Common myeloid progenitor, CD34-positive (primary cell): Measurements from ENCODE around the gene DIAPH3.

Source experiments
- CTCF ChIA-PET: fragments of 350-600 bp; sonication (Branson Sonifier 250); formaldehyde crosslinking; loops from one replicate; lab custom pipeline; 2021; ENCODE audit warnings: antibody characterized with exemption; lab: Charles Lee
- POLR2A ChIA-PET: fragments of 350-600 bp; sonication (Branson Sonifier 250); formaldehyde crosslinking; loops from one replicate; lab custom pipeline; 2021; ENCODE audit warnings: antibody characterized with exemption; lab: Charles Lee
- DNase-seq, 3 donors: peaks; one replicate each; pipeline versions ENCODE4 v3.0.0 to v3.0.0-alpha.2; 2013
- H3K27ac ChIP-seq, 2 experiments: 1 replicate in 1 of 2; 2 replicates in 1 of 2; pipeline ENCODE4 v1.7.0; 2013; ENCODE audit warnings: inconsistent platforms in 2 of 2, low read length in 2 of 2, mild to moderate bottlenecking in 2 of 2, low read depth in 1 of 2, moderate library complexity in 1 of 2; ENCODE audit not compliant: severe bottlenecking in 2 of 2, insufficient read depth in 1 of 2, poor library complexity in 1 of 2
- H3K27me3 ChIP-seq, 5 experiments: replicated peaks in 2 of 5; 1 replicate in 3 of 5; 2 replicates in 2 of 5; pipeline versions ENCODE4 v1.6.1 to v1.7.0; 2013; ENCODE audit warnings: low read length in 4 of 5, mild to moderate bottlenecking in 2 of 5, moderate library complexity in 2 of 5, inconsistent platforms in 1 of 5; ENCODE audit not compliant: insufficient read depth in 5 of 5, control insufficient read depth in 4 of 5
- H3K36me3 ChIP-seq, 4 experiments: 1 replicate in 2 of 4; 2 replicates in 2 of 4; pipeline versions ENCODE4 v1.6.1 to v1.7.0; 2013; ENCODE audit warnings: low read length in 3 of 4, control low read depth in 1 of 4, mild to moderate bottlenecking in 1 of 4; ENCODE audit not compliant: control insufficient read depth in 4 of 4, insufficient read depth in 4 of 4
- H3K4me1 ChIP-seq, 4 experiments: 1 replicate in 3 of 4; 2 replicates in 1 of 4; pipeline versions ENCODE4 v1.6.1 to v1.7.1; 2013; ENCODE audit warnings: low read length in 3 of 4, mild to moderate bottlenecking in 3 of 4, control low read depth in 1 of 4, inconsistent platforms in 1 of 4, moderate library complexity in 1 of 4; ENCODE audit not compliant: control insufficient read depth in 4 of 4, insufficient read depth in 4 of 4; ENCODE audit errors: control extremely low read depth in 1 of 4
- H3K4me3 ChIP-seq, 7 experiments: 1 replicate in 4 of 7; 2 replicates in 3 of 7; pipeline versions ENCODE4 v1.5.1 to v1.7.0; 2013; ENCODE audit warnings: mild to moderate bottlenecking in 7 of 7, low read length in 6 of 7, moderate library complexity in 6 of 7, inconsistent platforms in 2 of 7, low read depth in 2 of 7, control low read depth in 1 of 7; ENCODE audit not compliant: insufficient read depth in 4 of 7, control insufficient read depth in 1 of 7; ENCODE audit errors: extremely low read depth in 1 of 7
- H3K9me3 ChIP-seq, 5 experiments: 1 replicate in 4 of 5; 2 replicates in 1 of 5; pipeline versions ENCODE4 v1.6.1 to v1.7.1; 2013; ENCODE audit warnings: low read length in 4 of 5, mild to moderate bottlenecking in 2 of 5, inconsistent platforms in 1 of 5, low read depth in 1 of 5, moderate library complexity in 1 of 5; ENCODE audit not compliant: control insufficient read depth in 4 of 5, insufficient read depth in 2 of 5; ENCODE audit errors: control extremely low read depth in 1 of 5
- WGBS: methylation state at CpG from one replicate; pipeline ENCODE4 v1.1.5; 2013; ENCODE audit not compliant: insufficient coverage; 5-methylcytosine and 5-hydroxymethylcytosine counted together

Gene DIAPH3

DNA sequence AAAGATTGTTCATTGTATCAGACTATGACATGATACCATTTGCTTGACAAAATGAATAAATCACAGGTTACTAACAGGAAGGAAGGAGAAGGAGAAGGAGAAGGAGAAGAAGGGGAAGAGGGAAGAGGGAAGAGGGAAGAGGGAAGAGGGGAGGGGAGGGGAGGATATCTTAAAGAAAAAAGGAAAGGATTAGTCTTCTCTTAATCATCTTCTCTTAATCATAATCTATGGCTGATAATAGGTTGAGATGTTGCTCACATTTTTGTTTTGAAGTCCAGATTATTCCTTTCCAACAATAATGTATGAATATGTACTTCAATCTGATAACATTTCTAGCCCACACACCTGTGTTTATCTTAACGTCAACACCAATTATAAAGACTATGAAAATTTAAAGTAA lies 25.1 kb downstream of the DIAPH3 start:
- H3K27me3 ChIP-seq: no peaks in the 10 kb centered on the region
- POLR2A ChIA-PET: no interaction called here
- no peak for DNase-seq
- H3K27ac ChIP-seq: no peak overlapping the region
- no peak overlapping the region for H3K4me3 ChIP-seq
- no CpG with 5 or more reads among the region's 1 CpG for WGBS
- no peaks in the 10 kb centered on the region for H3K9me3 ChIP-seq
- CTCF ChIA-PET: no interaction called here
- peaks cover 0 to 3% (median 0%) of the 10 kb centered on the region in 4 experiments for H3K4me1 ChIP-seq
- peaks cover 0 to 10% (median under 1%) of the 10 kb centered on the region in 4 experiments for H3K36me3 ChIP-seq

DNA sequence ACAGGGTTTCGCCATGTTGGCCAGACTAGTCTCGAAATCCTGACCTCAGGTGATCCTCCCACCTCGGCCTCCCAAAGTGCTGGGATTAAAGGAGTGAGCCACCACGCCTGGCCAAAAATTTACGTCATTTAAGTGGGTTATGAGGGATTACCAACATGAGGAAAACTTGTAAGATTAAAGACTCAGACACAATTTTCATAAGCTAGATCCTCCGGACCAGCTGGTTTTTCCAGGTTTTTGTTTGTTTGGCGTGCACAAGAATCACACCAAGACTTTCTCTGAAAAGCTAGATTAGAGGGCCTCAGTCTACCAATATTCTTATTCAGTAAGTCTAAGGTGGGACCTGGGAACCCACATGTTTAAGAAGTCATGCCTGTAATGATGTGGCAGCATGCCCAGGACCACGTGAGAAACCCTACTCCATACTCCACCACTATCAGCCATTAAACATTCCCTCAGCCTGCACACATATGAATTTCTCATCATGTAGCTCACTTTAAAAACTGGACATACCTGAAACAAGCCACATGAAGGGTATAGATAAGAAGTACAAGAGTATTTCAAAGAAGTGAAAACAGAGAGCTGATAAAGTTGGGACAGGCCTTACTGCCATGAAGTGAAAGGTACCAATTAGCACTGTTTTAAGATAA lies 25.7 kb downstream of the DIAPH3 start:
- Histone ChIP-seq H3K27ac (no peak overlapping the region), H3K4me1 (peaks cover 0 to 3% (median 0%) of the 10 kb centered on the region in 4 experiments), H3K27me3 (no peaks in the 10 kb centered on the region), H3K36me3 (peaks cover 0 to 8% (median under 1%) of the 10 kb centered on the region in 4 experiments), H3K9me3 (no peaks in the 10 kb centered on the region), H3K4me3 (no peak overlapping the region)
- ChIA-PET POLR2A (no interaction called here), CTCF (no interaction called here)
- WGBS: 100% methylated on average over 5 of the region's 8 CpGs
- no peak for DNase-seq

DNA sequence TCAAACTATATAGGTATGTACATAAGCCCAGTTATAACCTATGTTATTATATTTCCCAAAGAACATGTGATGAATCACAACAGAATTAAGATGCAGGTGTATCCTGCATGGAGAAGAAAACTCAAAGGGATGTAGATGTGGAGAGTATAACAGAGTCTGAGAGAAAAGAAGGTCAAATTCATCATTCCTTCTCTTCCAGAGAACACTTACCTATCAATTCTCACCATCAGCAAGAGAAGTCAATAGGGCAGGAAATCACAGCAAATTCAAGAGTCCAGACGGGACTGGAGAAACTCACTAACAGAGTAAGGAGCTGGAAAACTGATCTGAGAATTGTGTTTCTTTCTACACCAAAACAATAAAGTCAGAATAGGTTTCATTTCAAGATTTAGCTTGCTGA lies 28.4 kb downstream of the DIAPH3 start:
- H3K27me3 ChIP-seq: no peaks in the 10 kb centered on the region
- no peak overlapping the region for H3K27ac ChIP-seq
- H3K4me3 ChIP-seq: no peak overlapping the region
- CTCF ChIA-PET: no interaction called here
- H3K36me3 ChIP-seq: peaks cover 0 to 7% (median under 1%) of the 10 kb centered on the region in 4 experiments
- no peaks in the 10 kb centered on the region for H3K9me3 ChIP-seq
- no CpG with 5 or more reads among the region's 1 CpG for WGBS
- no peak for DNase-seq
- peaks cover 0 to 3% (median 0%) of the 10 kb centered on the region in 4 experiments for H3K4me1 ChIP-seq
- POLR2A ChIA-PET: no interaction called here

DNA sequence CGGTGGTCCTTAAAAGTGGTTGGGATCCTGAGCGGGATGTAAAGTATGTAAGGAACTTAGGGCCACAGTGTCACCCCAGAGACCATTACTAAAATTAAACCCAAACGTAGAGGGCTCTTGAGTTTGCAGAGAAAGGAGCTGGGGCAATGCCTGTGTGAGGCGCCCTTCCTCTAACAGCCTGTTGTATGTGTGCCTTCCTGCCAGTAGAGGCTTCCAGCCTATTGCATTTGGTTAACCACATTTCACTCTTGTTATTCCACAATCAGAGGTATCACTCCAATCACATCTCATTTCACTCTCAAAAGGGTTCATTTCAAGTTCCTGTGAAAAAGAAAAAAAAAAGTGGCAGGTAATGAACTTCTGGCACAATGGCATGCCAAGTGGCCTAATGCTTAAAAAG lies 29.4 kb downstream of the DIAPH3 start:
- POLR2A ChIA-PET: no interaction called here
- Histone ChIP-seq H3K27me3 (no peaks in the 10 kb centered on the region), H3K27ac (no peak overlapping the region), H3K9me3 (no peaks in the 10 kb centered on the region), H3K4me3 (no peak overlapping the region), H3K4me1 (peaks cover 0 to 3% (median 0%) of the 10 kb centered on the region in 4 experiments), H3K36me3 (peaks cover 0 to 7% (median under 1%) of the 10 kb centered on the region in 4 experiments)
- DNase-seq: peak in 1 of 3 donors; percentile 13
- CTCF ChIA-PET: interaction anchor here (0.7 kb wide), 1 partner anchor 18 kb away, joined by 4 read pairs; no protein-coding TSS in a partner anchor
- 72% methylated on average over 2 of the region's 4 CpGs for WGBS

DNA sequence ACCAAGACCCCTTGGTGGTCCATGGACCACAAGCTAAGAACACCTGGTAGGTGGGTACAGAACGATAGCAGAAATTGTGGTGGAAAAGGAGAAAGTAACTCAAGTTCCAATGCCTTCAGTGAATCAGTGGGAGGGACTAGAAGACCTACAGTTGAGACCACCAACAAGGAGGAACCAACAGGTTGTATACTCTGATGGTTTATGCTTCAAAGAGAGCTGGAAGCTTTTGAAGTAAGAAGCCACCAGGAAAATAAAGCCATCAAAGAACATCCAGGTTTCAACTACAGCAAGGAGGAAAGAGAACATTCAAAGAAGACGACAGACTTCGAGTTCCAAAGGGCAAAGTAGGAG lies 42.4 kb downstream of the DIAPH3 start:
- no peaks in the 10 kb centered on the region for H3K4me1 ChIP-seq
- H3K27me3 ChIP-seq: no peaks in the 10 kb centered on the region
- DNase-seq: no peak
- peaks cover 0 to 7% (median 2%) of the 10 kb centered on the region in 5 experiments for H3K9me3 ChIP-seq
- 98% methylated on average over 3 of the region's 3 CpGs for WGBS
- POLR2A ChIA-PET: no interaction called here
- peaks cover 0 to 3% (median under 1%) of the 10 kb centered on the region in 4 experiments for H3K36me3 ChIP-seq
- CTCF ChIA-PET: no interaction called here
- no peak overlapping the region for H3K4me3 ChIP-seq
- no peak overlapping the region for H3K27ac ChIP-seq

DNA sequence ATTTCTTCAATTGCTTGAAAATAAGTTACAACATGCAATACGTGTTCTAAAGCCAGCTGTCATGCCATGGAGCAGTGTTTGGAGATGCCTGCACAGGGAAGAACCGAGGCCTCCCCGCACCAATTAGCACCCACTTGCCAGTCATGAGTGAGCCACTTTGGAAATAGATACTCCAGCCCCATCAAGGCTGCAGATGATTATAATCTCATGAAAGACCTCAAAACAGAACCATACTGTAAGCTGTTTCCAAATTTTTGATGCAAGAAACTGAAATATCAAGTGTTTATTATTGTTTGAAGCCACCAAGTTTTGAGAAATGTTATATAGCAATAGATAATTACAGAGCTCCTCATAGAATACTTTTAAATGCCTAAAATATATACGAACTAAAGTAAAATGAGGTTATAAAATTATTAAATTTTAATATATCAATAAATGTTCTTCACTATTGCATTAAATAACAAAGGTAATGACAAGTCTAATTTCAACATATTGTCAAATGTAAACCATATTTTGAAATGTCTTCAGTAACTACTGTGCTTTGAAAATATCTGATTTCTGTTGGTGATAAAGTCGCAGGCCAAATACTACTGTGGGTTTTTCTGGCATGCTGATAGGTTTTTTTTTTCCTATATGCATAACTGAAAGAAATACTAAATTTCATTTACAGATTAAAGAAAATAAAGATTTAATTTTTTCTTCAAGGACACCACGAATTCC lies 43.0 kb downstream of the DIAPH3 start:
- Histone ChIP-seq H3K9me3 (peaks cover 0 to 9% (median 2%) of the 10 kb centered on the region in 5 experiments), H3K27me3 (no peaks in the 10 kb centered on the region), H3K36me3 (peaks cover 0 to 3% (median under 1%) of the 10 kb centered on the region in 4 experiments), H3K4me3 (no peak overlapping the region), H3K27ac (no peak overlapping the region), H3K4me1 (no peaks in the 10 kb centered on the region)
- CTCF ChIA-PET: no interaction called here
- POLR2A ChIA-PET: no interaction called here
- 100% methylated on average over 1 of the region's 6 CpGs for WGBS
- DNase-seq: peak in 1 of 3 donors; percentile 6
